SK-N-SH (cell line): Measurements from ENCODE around the gene MMGT1. TPM values are rescaled to one million over a fixed set of nuclear protein-coding genes. Genes with fewer than 3 reads are reported as not detected.
"Not testable (repeated sequence)": the region's sequence is repeated elsewhere in the genome, so short reads cannot be mapped to it uniquely, and the experiment has no call there.

Experiments
- CTCF ChIA-PET: fragments of 300-600, 350-600 bp; formaldehyde crosslinking; extraction: SDS; loops from one replicate; lab custom pipeline; 2021; lab: Yijun Ruan, JAX
- POLR2A ChIA-PET: fragments of 350-600 bp; sonication (Branson Sonifier 250); formaldehyde crosslinking; extraction: SDS; loops from one replicate; lab custom pipeline; 2020; ENCODE audit warnings: antibody characterized with exemption, inconsistent platforms; lab: Yijun Ruan, JAX
- DNase-seq: peaks from one replicate; pipeline ENCODE4 v3.0.0; 2012
- H2AFZ ChIP-seq: fragments of 200-600 bp; sonication (generic); 2 replicates; pipeline ENCODE4 v1.8.1; 2016; ENCODE audit warnings: antibody characterized with exemption, mild to moderate bottlenecking, low read depth
- H3F3A ChIP-seq: fragments of 200-600 bp; sonication (generic); replicated peaks from 2 replicates; pipeline ENCODE3; 2016; ENCODE audit warnings: antibody characterized with exemption, mild to moderate bottlenecking; ENCODE audit not compliant: insufficient read depth
- H3K27ac ChIP-seq, 2 experiments: fragments of 200-500 bp in 1 of 2; fragments of 200-600 bp in 1 of 2; sonication (Bioruptor generic) in 1 of 2; sonication (generic), shearing (Covaris generic) in 1 of 2; 2 replicates each; pipeline versions ENCODE4 v1.5.1 to v1.6.1; 2014 to 2016; ENCODE audit warnings: low read depth in 2 of 2, inconsistent platforms in 1 of 2, low read length in 1 of 2, mild to moderate bottlenecking in 1 of 2, mixed read lengths in 1 of 2
- H3K27me3 ChIP-seq: fragments of 200-600 bp; sonication (generic), shearing (Covaris generic); 2 replicates; pipeline ENCODE4 v1.6.1; 2016; ENCODE audit warnings: mixed run types; ENCODE audit not compliant: insufficient read depth
- H3K36me3 ChIP-seq, 2 experiments: fragments of 200-500 bp in 1 of 2; fragments of 200-600 bp in 1 of 2; sonication (Bioruptor generic) in 1 of 2; sonication (generic) in 1 of 2; replicated peaks in 1 of 2; 2 replicates each; pipeline versions ENCODE3 to v1.5.1; 2014 to 2016; ENCODE audit warnings: low read length in 1 of 2, mild to moderate bottlenecking in 1 of 2; ENCODE audit not compliant: insufficient read depth in 2 of 2, control insufficient read depth in 1 of 2
- H3K4me1 ChIP-seq, 2 experiments: fragments of 200-500 bp in 1 of 2; fragments of 200-600 bp in 1 of 2; sonication (Bioruptor generic) in 1 of 2; sonication (generic), shearing (Covaris generic) in 1 of 2; 2 replicates each; pipeline versions ENCODE4 v1.5.1 to v1.6.1; 2014 to 2016; ENCODE audit warnings: low read depth in 1 of 2, low read length in 1 of 2, mixed run types in 1 of 2; ENCODE audit not compliant: insufficient read depth in 2 of 2, control insufficient read depth in 1 of 2
- H3K4me2 ChIP-seq: fragments of 200-600 bp; sonication (generic), shearing (Covaris generic); 2 replicates; pipeline ENCODE4 v1.6.1; 2017; ENCODE audit warnings: mixed run types
- H3K4me3 ChIP-seq, 2 experiments: fragments of 200-500 bp in 1 of 2; fragments of 200-600 bp in 1 of 2; sonication (Bioruptor generic) in 1 of 2; sonication (generic), shearing (Covaris generic) in 1 of 2; 2 replicates each; pipeline versions ENCODE4 v1.5.1 to v1.8.1; 2014 to 2016; ENCODE audit warnings: low read depth in 2 of 2, inconsistent platforms in 1 of 2, low read length in 1 of 2, mild to moderate bottlenecking in 1 of 2, mixed read lengths in 1 of 2, moderate library complexity in 1 of 2
- H3K79me2 ChIP-seq: fragments of 200-600 bp; sonication (generic); 2 replicates; pipeline ENCODE4 v1.8.1; 2017; ENCODE audit warnings: mild to moderate bottlenecking; ENCODE audit not compliant: insufficient read depth
- H3K9ac ChIP-seq: fragments of 200-600 bp; sonication (generic); 2 replicates; pipeline ENCODE4 v1.6.1; 2017; ENCODE audit warnings: mixed run types
- H3K9me2 ChIP-seq: fragments of 200-600 bp; sonication (generic); 2 replicates; pipeline ENCODE4 v1.6.1; 2017; ENCODE audit warnings: mixed run types
- H3K9me3 ChIP-seq: fragments of 200-600 bp; sonication (generic); 2 replicates; pipeline ENCODE4 v1.6.1; 2017; ENCODE audit warnings: mixed run types, mild to moderate bottlenecking, moderate library complexity
- H4K20me1 ChIP-seq: fragments of 200-600 bp; sonication (generic); 2 replicates; pipeline ENCODE4 v1.6.1; 2017; ENCODE audit warnings: mild to moderate bottlenecking, mixed run types; ENCODE audit not compliant: insufficient read depth
- EZH2phosphoT487 ChIP-seq: fragments of 200-600 bp; sonication (generic); IDR thresholded peaks from 2 replicates; pipeline ENCODE4 v1.6.1; 2017; ENCODE audit warnings: low read depth, mixed run types, mild to moderate bottlenecking, antibody characterized with exemption, moderate library complexity, borderline replicate concordance
- FOXJ3 ChIP-seq: sonication (generic); formaldehyde crosslinking; IDR thresholded peaks from 2 replicates; pipeline ENCODE4 v1.5.1; 2020; ENCODE audit warnings: mild to moderate bottlenecking, missing genetic modification reagents
- POLR2AphosphoS5 ChIP-seq: IDR thresholded peaks from 2 replicates; pipeline ENCODE4 v1.6.1; 2012; ENCODE audit warnings: low read depth, low read length
- RAD21 ChIP-seq: IDR thresholded peaks from 2 replicates; pipeline ENCODE4 v1.6.1; 2012; ENCODE audit warnings: mild to moderate bottlenecking, low read length
- SMC3 ChIP-seq: IDR thresholded peaks from 2 replicates; pipeline ENCODE4 v1.6.1; 2012; ENCODE audit warnings: low read depth, low read length, improper control_type of control experiment
- TCF12 ChIP-seq: IDR thresholded peaks from 2 replicates; pipeline ENCODE4 v1.4.0; 2012
- TEAD4 ChIP-seq: IDR thresholded peaks from 2 replicates; pipeline ENCODE4 v1.4.0; 2012; ENCODE audit warnings: mild to moderate bottlenecking, borderline replicate concordance; ENCODE audit not compliant: insufficient read depth
- YY1 ChIP-seq: IDR thresholded peaks from 2 replicates; pipeline ENCODE4 v1.4.0; 2012; ENCODE audit warnings: low read depth, mild to moderate bottlenecking
- WGBS: methylation state at CpG from one replicate; pipeline ENCODE4 v1.1.6; 2017; ENCODE audit warnings: low lambda C conversion rate; 5-methylcytosine and 5-hydroxymethylcytosine counted together
- polyA plus RNA-seq, 3 experiments: library from polyadenylated mRNA; depleted of rRNA; stranded (reverse); fragments of >200 nt; gene quantifications; 2 replicates each; pipeline ENCODE4 v1.2.3, GENCODE V29; 2012
- TF ChIP-seq, protein P1 (sequence below): fragments of 200-600 bp; sonication (generic); IDR thresholded peaks from 2 replicates; pipeline ENCODE4 v1.6.1; 2017; ENCODE audit warnings: antibody characterized with exemption, mild to moderate bottlenecking, moderate library complexity

MMGT1 gene
- polyA plus RNA-seq, 1 of the 3 experiments (the other 2 are of a cell fraction) = 7.3 TPM

GRCh38 chrX:135927897-135928296 is 45.9 kb downstream of the MMGT1 start:
- Histone ChIP-seq H2AFZ (no peak overlapping the region), H3K9me2 (no peaks in the 10 kb centered on the region), H3K27me3 (peaks cover 40% of the 10 kb centered on the region), H3K9me3 (no peaks in the 10 kb centered on the region), H3K79me2 (no peaks in the 10 kb centered on the region), H3K36me3 (no peaks in the 10 kb centered on the region), H3K4me3 (no peak overlapping the region), H3K27ac (no peak overlapping the region), H3K4me1 (no peaks in the 10 kb centered on the region), H3K4me2 (no peak overlapping the region), H4K20me1 (no peaks in the 10 kb centered on the region), H3F3A (no peaks in the 10 kb centered on the region), H3K9ac (no peak overlapping the region)
- 0% methylated on average over 2 of the region's 2 CpGs for WGBS
- no peak for DNase-seq
- ChIA-PET CTCF (no interaction called here), POLR2A (no interaction called here)
- TF ChIP-seq POLR2AphosphoS5 = no peak
- no peak for TF ChIP-seq YY1
- no peak for TF ChIP-seq EZH2phosphoT487
- TF ChIP-seq RAD21 = no peak
- no peak for TF ChIP-seq FOXJ3
- no peak for TF ChIP-seq TCF12
- TF ChIP-seq TEAD4 = no peak

DNA sequence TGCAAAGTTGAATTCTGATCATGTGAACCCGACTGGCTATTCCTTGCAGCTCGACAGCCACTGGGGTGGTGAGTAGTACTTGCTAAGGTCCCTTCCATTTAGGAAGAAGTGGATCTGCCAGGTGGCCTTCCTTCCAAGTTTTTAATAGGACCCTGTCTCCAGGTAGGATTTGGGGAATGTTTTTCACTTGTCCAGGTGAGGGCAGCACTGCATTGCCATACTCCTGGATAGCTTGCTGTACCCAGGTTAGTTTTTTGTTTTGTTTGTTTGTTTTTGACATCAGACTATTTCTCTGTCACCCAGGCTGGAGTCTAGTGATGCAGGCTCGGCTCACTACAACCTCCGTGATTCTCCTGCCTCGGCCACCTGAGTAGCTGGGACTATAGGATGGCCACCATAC is 50.4 kb downstream of the MMGT1 start:
- Histone ChIP-seq H3K27me3 (peaks cover 43% of the 10 kb centered on the region), H4K20me1 (no peaks in the 10 kb centered on the region), H3K4me1 (no peaks in the 10 kb centered on the region), H2AFZ (no peak overlapping the region), H3K4me2 (no peak overlapping the region), H3K4me3 (no peak overlapping the region), H3K9me3 (no peaks in the 10 kb centered on the region), H3F3A (no peaks in the 10 kb centered on the region), H3K36me3 (no peaks in the 10 kb centered on the region), H3K9ac (no peak overlapping the region), H3K9me2 (no peaks in the 10 kb centered on the region), H3K27ac (no peak overlapping the region), H3K79me2 (no peaks in the 10 kb centered on the region)
- ChIA-PET POLR2A (no interaction called here), CTCF (interaction anchor here (2.1 kb wide), 1 partner anchor 8 kb away, joined by 14 read pairs; no protein-coding TSS in a partner anchor)
- WGBS = 0% methylated on average over 5 of the region's 5 CpGs
- DNase-seq = no peak
- TF ChIP-seq, protein P1, sequence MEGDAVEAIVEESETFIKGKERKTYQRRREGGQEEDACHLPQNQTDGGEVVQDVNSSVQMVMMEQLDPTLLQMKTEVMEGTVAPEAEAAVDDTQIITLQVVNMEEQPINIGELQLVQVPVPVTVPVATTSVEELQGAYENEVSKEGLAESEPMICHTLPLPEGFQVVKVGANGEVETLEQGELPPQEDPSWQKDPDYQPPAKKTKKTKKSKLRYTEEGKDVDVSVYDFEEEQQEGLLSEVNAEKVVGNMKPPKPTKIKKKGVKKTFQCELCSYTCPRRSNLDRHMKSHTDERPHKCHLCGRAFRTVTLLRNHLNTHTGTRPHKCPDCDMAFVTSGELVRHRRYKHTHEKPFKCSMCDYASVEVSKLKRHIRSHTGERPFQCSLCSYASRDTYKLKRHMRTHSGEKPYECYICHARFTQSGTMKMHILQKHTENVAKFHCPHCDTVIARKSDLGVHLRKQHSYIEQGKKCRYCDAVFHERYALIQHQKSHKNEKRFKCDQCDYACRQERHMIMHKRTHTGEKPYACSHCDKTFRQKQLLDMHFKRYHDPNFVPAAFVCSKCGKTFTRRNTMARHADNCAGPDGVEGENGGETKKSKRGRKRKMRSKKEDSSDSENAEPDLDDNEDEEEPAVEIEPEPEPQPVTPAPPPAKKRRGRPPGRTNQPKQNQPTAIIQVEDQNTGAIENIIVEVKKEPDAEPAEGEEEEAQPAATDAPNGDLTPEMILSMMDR = peak; percentile 39
- no peak for TF ChIP-seq SMC3

DNA sequence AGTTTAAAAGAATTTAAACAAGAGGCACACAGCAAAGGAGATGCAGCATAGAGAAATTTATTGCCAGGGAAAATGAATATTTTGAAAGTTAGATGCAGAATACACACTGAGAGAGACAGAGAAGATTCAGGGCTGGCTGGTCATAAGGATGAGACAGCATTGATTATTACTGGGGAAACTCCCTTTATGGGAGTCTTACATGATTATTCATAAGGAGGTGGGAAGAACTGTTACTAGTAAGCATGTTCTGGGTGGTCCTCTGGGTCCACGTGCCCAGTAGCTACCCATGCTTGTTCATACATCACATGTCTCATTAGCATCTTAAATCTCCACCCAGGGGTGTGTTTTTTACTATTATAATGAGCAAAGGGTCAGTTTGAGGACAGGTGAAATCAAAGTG is 53.3 kb downstream of the MMGT1 start:
- H3F3A ChIP-seq, DNase-seq, H3K79me2 ChIP-seq, H3K4me1 ChIP-seq, POLR2A ChIA-PET, H4K20me1 ChIP-seq, H3K9me3 ChIP-seq, H3K4me3 ChIP-seq, H3K4me2 ChIP-seq, H3K9ac ChIP-seq, H2AFZ ChIP-seq, H3K36me3 ChIP-seq, H3K27ac ChIP-seq, H3K9me2 ChIP-seq: not testable (repeated sequence)
- H3K27me3 ChIP-seq = peaks cover 47% of the 10 kb centered on the region
- CTCF ChIA-PET = interaction anchor here (1.3 kb wide), 1 partner anchor 12 kb away, joined by 3 read pairs; no protein-coding TSS in a partner anchor
- 0% methylated on average over 1 of the region's 1 CpG for WGBS
